ENCODE results near the gene PDK3. TPM values are rescaled to one million over a fixed set of nuclear protein-coding genes. Genes with fewer than 3 reads are reported as not detected.

The PDK3 gene
- total and polyA plus RNA-seq, 4 donors, result 4.6 to 18.9 (median 12.1) TPM

- ATAC-seq (ENCODE audit: insufficient read depth, low FRiP score) (no peak), DNase-seq (no peak)
- Histone ChIP-seq H3K27ac (ENCODE audit: low read depth in 1 of 2, low read length in 1 of 2) (no peak overlapping the region), H3K9ac (ENCODE audit: insufficient read depth in 1 of 2, low read length in 2 of 2) (no peak overlapping the region), H3K4me3 (no peak overlapping the region), H3K9me3 (ENCODE audit: control insufficient read depth in 4 of 4, insufficient read depth in 3 of 4, low read length in 3 of 4) (no peaks in the 10 kb centered on the region), H3K4me1 (ENCODE audit: control insufficient read depth in 5 of 5, insufficient read depth in 5 of 5, low read length in 5 of 5) (no peaks in the 10 kb centered on the region), H3K36me3 (ENCODE audit: control insufficient read depth in 4 of 4, insufficient read depth in 4 of 4, low read length in 4 of 4) (no peaks in the 10 kb centered on the region), H3K27me3 (ENCODE audit: control insufficient read depth in 3 of 3, insufficient read depth in 3 of 3, low read length in 2 of 3) (peaks cover 0 to 8% (median 0%) of the 10 kb centered on the region in 3 donors)
- TF ChIP-seq CTCF (IDR thresholded peaks at IDR 0.05; ENCODE audit: control extremely low read depth, extremely low read depth), result no peak
- WGBS, 2 donors, result 73 to 91% methylated on average over 3 of the region's 3 CpGs
These were observed 101.2 kb downstream of the PDK3 start for GRCh38 chrX:24566240-24566639.

- ATAC-seq (ENCODE audit: insufficient read depth, low FRiP score) (no peak), DNase-seq (no peak)
- no peaks in the 10 kb centered on the region for H3K9me3 ChIP-seq (ENCODE audit: control insufficient read depth in 4 of 4, insufficient read depth in 3 of 4, low read length in 3 of 4)
- no peak overlapping the region for H3K9ac ChIP-seq (ENCODE audit: insufficient read depth in 1 of 2, low read length in 2 of 2)
- no peaks in the 10 kb centered on the region for H3K4me1 ChIP-seq (ENCODE audit: control insufficient read depth in 5 of 5, insufficient read depth in 5 of 5, low read length in 5 of 5)
- WGBS, 2 donors, result 85 to 93% methylated on average over 4 of the region's 4 CpGs
- H3K36me3 ChIP-seq (ENCODE audit: control insufficient read depth in 4 of 4, insufficient read depth in 4 of 4, low read length in 4 of 4), result no peaks in the 10 kb centered on the region
- no peak for TF ChIP-seq CTCF (IDR thresholded peaks at IDR 0.05; ENCODE audit: control extremely low read depth, extremely low read depth)
- no peak overlapping the region for H3K4me3 ChIP-seq
- peaks cover 0 to 11% (median 0%) of the 10 kb centered on the region in 3 donors for H3K27me3 ChIP-seq (ENCODE audit: control insufficient read depth in 3 of 3, insufficient read depth in 3 of 3, low read length in 2 of 3)
- H3K27ac ChIP-seq (ENCODE audit: low read depth in 1 of 2, low read length in 1 of 2), result no peak overlapping the region
These were observed 102.1 kb downstream of the PDK3 start for GRCh38 chrX:24567169-24567568.

DNA sequence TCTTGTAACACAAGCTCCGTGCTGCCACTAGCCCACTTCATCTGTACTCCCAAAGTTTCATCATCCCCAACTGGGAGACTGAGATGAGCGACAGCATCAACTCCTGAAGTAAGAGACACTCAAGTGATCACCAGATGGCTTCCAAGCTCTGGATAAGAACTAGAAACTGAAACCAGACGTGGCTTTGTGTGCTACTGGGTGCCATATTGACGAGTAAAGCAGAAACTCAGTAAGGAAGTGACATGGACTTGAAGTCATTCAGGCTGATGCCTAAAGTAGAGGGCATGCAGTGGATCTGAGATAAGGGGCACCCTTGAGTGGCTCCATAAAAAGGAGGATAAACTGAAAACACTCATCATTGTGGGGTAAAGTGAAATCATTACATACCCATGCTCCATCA is 109.7 kb downstream of the PDK3 start:
- ATAC-seq (ENCODE audit: insufficient read depth, low FRiP score) (no peak), DNase-seq (no peak)
- Histone ChIP-seq H3K4me3 (no peak overlapping the region), H3K27me3 (ENCODE audit: control insufficient read depth in 3 of 3, insufficient read depth in 3 of 3, low read length in 2 of 3) (peaks cover 0 to 31% (median 4%) of the 10 kb centered on the region in 3 donors), H3K36me3 (ENCODE audit: control insufficient read depth in 4 of 4, insufficient read depth in 4 of 4, low read length in 4 of 4) (no peaks in the 10 kb centered on the region), H3K9me3 (ENCODE audit: control insufficient read depth in 4 of 4, insufficient read depth in 3 of 4, low read length in 3 of 4) (peaks cover 0 to 3% (median 0%) of the 10 kb centered on the region in 4 donors), H3K9ac (ENCODE audit: insufficient read depth in 1 of 2, low read length in 2 of 2) (no peak overlapping the region), H3K27ac (ENCODE audit: low read depth in 1 of 2, low read length in 1 of 2) (no peak overlapping the region), H3K4me1 (ENCODE audit: control insufficient read depth in 5 of 5, insufficient read depth in 5 of 5, low read length in 5 of 5) (no peaks in the 10 kb centered on the region)
- 73 to 91% methylated on average over 4 of the region's 4 CpGs for WGBS, 2 donors
- TF ChIP-seq CTCF (IDR thresholded peaks at IDR 0.05; ENCODE audit: control extremely low read depth, extremely low read depth), result no peak

DNA sequence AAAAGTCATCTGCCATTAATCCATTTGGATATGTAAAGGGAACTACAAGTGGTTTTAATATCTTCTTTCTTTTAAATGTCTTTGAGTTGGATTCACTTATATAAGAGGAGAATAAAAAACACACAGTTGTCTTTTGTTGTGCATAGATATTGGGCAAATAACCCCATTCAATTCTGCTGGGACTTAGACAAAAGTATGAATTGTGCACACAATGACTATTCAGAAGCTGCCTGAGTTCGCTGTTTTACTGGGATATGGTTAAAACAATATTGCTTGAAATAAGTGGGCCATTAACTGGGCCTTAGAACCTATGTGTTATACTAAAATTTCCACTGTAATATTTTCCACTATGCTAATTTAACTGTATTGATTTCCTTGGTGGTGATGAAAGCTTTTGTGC is 110.4 kb downstream of the PDK3 start:
- ATAC-seq (ENCODE audit: insufficient read depth, low FRiP score) (no peak), DNase-seq (no peak)
- no peak for TF ChIP-seq CTCF (IDR thresholded peaks at IDR 0.05; ENCODE audit: control extremely low read depth, extremely low read depth)
- Histone ChIP-seq H3K27me3 (ENCODE audit: control insufficient read depth in 3 of 3, insufficient read depth in 3 of 3, low read length in 2 of 3) (peaks cover 0 to 32% (median 4%) of the 10 kb centered on the region in 3 donors), H3K9ac (ENCODE audit: insufficient read depth in 1 of 2, low read length in 2 of 2) (no peak overlapping the region), H3K27ac (ENCODE audit: low read depth in 1 of 2, low read length in 1 of 2) (no peak overlapping the region), H3K4me1 (ENCODE audit: control insufficient read depth in 5 of 5, insufficient read depth in 5 of 5, low read length in 5 of 5) (no peaks in the 10 kb centered on the region), H3K36me3 (ENCODE audit: control insufficient read depth in 4 of 4, insufficient read depth in 4 of 4, low read length in 4 of 4) (no peaks in the 10 kb centered on the region), H3K9me3 (ENCODE audit: control insufficient read depth in 4 of 4, insufficient read depth in 3 of 4, low read length in 3 of 4) (peaks cover 0 to 3% (median 0%) of the 10 kb centered on the region in 4 donors), H3K4me3 (no peak overlapping the region)
- WGBS, 2 donors, result 76 to 96% methylated on average over 1 of the region's 1 CpG
